NT2/D1 (cell line): ENCODE data around the gene CEP70.

Experiments
- SUZ12 ChIP-seq: IDR thresholded peaks from 2 replicates; pipeline ENCODE4 v1.6.1; 2011; ENCODE audit not compliant: insufficient read length, insufficient read depth; ENCODE audit errors: extremely low read depth
- YY1 ChIP-seq: IDR thresholded peaks from 2 replicates; pipeline ENCODE4 v1.6.1; 2011; ENCODE audit not compliant: insufficient read length, insufficient read depth
- ZNF274 ChIP-seq: IDR thresholded peaks from 2 replicates; pipeline ENCODE4 v1.6.1; 2011; ENCODE audit warnings: mild to moderate bottlenecking, low read depth, low read length

- TF ChIP-seq ZNF274 (no peak), SUZ12 (no peak), YY1 (no peak)
Observed at GRCh38 chr3:138476526-138476925, 117.5 kb downstream of the CEP70 start.
